ENCODE data around the gene TWIST2. TPM values are rescaled to one million over a fixed set of nuclear protein-coding genes. Genes with fewer than 3 reads are reported as not detected.

The TWIST2 gene
- total RNA-seq, 1 donor = 9.4 TPM

- H3K9me3 ChIP-seq (ENCODE audit: low read depth, low read length) = no peaks in the 10 kb centered on the region
- H3K4me3 ChIP-seq (ENCODE audit: insufficient read depth, low read length) = no peak overlapping the region
- no peak overlapping the region for H2AFZ ChIP-seq (ENCODE audit: low read length)
- H3K4me2 ChIP-seq (ENCODE audit: insufficient read depth, low read length) = no peak overlapping the region
- DNase-seq (ENCODE audit: insufficient read length, low spot score, missing footprints) = no peak
- H3K79me2 ChIP-seq (ENCODE audit: insufficient read depth, low read length) = no peaks in the 10 kb centered on the region
- H3K4me1 ChIP-seq (ENCODE audit: insufficient read depth, low read length) = peaks cover 21% of the 10 kb centered on the region
- H4K20me1 ChIP-seq (ENCODE audit: insufficient read depth, low read length) = peaks cover 20% of the 10 kb centered on the region
- TF ChIP-seq CTCF (IDR thresholded peaks at IDR 0.05; ENCODE audit: extremely low read depth, low read depth, low read length) = no peak
- no peaks in the 10 kb centered on the region for H3K36me3 ChIP-seq (ENCODE audit: insufficient read depth, low read length)
- H3K27me3 ChIP-seq (ENCODE audit: insufficient read depth, low read length) = no peaks in the 10 kb centered on the region
- H3K27ac ChIP-seq (ENCODE audit: low read depth, low read length) = no peak overlapping the region
These were observed 31.9 kb downstream of the TWIST2 start for GRCh38 chr2:238879621-238880377.

GRCh38 chr2:238881353-238882081, 33.6 kb downstream of the TWIST2 start:
- H3K36me3 ChIP-seq (ENCODE audit: insufficient read depth, low read length) = no peaks in the 10 kb centered on the region
- H4K20me1 ChIP-seq (ENCODE audit: insufficient read depth, low read length) = peaks cover 30% of the 10 kb centered on the region
- no peak overlapping the region for H2AFZ ChIP-seq (ENCODE audit: low read length)
- H3K79me2 ChIP-seq (ENCODE audit: insufficient read depth, low read length) = no peaks in the 10 kb centered on the region
- H3K27me3 ChIP-seq (ENCODE audit: insufficient read depth, low read length) = no peaks in the 10 kb centered on the region
- H3K9me3 ChIP-seq (ENCODE audit: low read depth, low read length) = no peaks in the 10 kb centered on the region
- no peak for TF ChIP-seq CTCF (IDR thresholded peaks at IDR 0.05; ENCODE audit: extremely low read depth, low read depth, low read length)
- no peak overlapping the region for H3K4me2 ChIP-seq (ENCODE audit: insufficient read depth, low read length)
- no peak overlapping the region for H3K27ac ChIP-seq (ENCODE audit: low read depth, low read length)
- DNase-seq (ENCODE audit: insufficient read length, low spot score, missing footprints) = no peak
- no peak overlapping the region for H3K4me3 ChIP-seq (ENCODE audit: insufficient read depth, low read length)
- peaks cover 21% of the 10 kb centered on the region for H3K4me1 ChIP-seq (ENCODE audit: insufficient read depth, low read length)

GRCh38 chr2:238882082-238882755, 34.3 kb downstream of the TWIST2 start:
- H3K36me3 ChIP-seq (ENCODE audit: insufficient read depth, low read length) = no peaks in the 10 kb centered on the region
- TF ChIP-seq CTCF (IDR thresholded peaks at IDR 0.05; ENCODE audit: extremely low read depth, low read depth, low read length) = no peak
- H2AFZ ChIP-seq (ENCODE audit: low read length) = no peak overlapping the region
- no peaks in the 10 kb centered on the region for H3K27me3 ChIP-seq (ENCODE audit: insufficient read depth, low read length)
- peaks cover 35% of the 10 kb centered on the region for H4K20me1 ChIP-seq (ENCODE audit: insufficient read depth, low read length)
- H3K4me1 ChIP-seq (ENCODE audit: insufficient read depth, low read length) = peaks cover 21% of the 10 kb centered on the region
- no peak overlapping the region for H3K4me3 ChIP-seq (ENCODE audit: insufficient read depth, low read length)
- no peak overlapping the region for H3K27ac ChIP-seq (ENCODE audit: low read depth, low read length)
- H3K79me2 ChIP-seq (ENCODE audit: insufficient read depth, low read length) = no peaks in the 10 kb centered on the region
- peak overlapping the region; percentile 72 for H3K4me2 ChIP-seq (ENCODE audit: insufficient read depth, low read length)
- DNase-seq (ENCODE audit: insufficient read length, low spot score, missing footprints) = no peak
- no peaks in the 10 kb centered on the region for H3K9me3 ChIP-seq (ENCODE audit: low read depth, low read length)
